ENCODE data around the gene KDELR1. TPM values are rescaled to one million over a fixed set of nuclear protein-coding genes. Genes with fewer than 3 reads are reported as not detected.

The KDELR1 gene
- total and polyA plus RNA-seq, 9 of the 15 experiments (the other 6 are each of a cell fraction or from before 2014, with no cell fraction given): 6.1 to 165 (median 58.5) TPM

DNA sequence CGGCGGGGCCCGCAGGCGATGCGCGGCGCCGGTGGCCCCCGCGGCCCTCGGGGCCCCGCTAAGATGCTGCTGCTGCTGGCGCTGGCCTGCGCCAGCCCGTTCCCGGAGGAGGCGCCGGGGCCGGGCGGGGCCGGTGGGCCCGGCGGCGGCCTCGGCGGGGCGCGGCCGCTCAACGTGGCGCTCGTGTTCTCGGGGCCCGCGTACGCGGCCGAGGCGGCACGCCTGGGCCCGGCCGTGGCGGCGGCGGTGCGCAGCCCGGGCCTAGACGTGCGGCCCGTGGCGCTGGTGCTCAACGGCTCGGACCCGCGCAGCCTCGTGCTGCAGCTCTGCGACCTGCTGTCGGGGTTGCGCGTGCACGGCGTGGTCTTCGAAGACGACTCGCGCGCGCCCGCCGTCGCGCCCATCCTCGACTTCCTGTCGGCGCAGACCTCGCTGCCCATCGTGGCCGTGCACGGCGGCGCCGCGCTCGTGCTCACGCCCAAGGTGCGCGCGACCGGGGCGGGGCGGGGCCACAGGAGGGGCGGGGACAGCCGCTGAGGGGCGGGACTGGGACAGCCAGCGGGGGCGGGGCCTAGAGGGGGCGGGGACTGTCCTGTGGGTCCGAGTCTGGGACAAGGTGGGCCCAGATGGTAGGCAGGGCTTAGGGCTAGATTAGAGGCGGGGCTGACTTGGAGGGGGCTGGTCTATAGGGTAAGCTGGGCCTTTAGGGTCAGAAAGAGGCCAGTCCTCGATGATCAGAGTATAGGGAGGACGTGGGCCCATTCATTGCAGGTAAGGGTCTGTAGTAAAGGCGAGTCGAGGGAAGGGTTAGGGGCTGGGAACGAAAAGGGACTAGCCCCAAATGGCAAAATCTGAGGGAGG, 7.3 kb upstream of the KDELR1 start (continued):
- TF ChIP-seq EZH2 (IDR thresholded peaks at IDR 0.05; ENCODE audit: borderline replicate concordance, low read depth, low read length) (no peak), KDM5B (IDR thresholded peaks at IDR 0.05; ENCODE audit: insufficient replicate concordance, low read depth, low read length) (peak; percentile 93), POLR2AphosphoS2 (IDR thresholded peaks at IDR 0.05; ENCODE audit: low read length) (peak; percentile 76; the same call in 1 of the 2 replicates), ZNF124 (CRISPR knock-in tag; IDR thresholded peaks at IDR 0.05) (no peak), ZFX (CRISPR knock-in tag; IDR thresholded peaks at IDR 0.05) (peak; percentile 88), TAF1 (IDR thresholded peaks at IDR 0.05; ENCODE audit: control insufficient read depth, extremely low read depth, insufficient read depth, low read length, severe bottlenecking) (peak; percentile 64), HCFC1 (IDR thresholded peaks at IDR 0.05; ENCODE audit: low read depth, low read length) (peak; percentile 49; the same call in 1 of the 2 replicates), HBP1 (CRISPR knock-in tag; IDR thresholded peaks at IDR 0.05) (peak; percentile 67; the same call in 1 of the 2 replicates), EP400 (IDR thresholded peaks at IDR 0.05) (0 out of 2 replicates have a peak, but pooled peaks have one; percentile 48), FOXJ3 (CRISPR knock-in tag; IDR thresholded peaks at IDR 0.05) (no peak), ZC3H8 (IDR thresholded peaks at IDR 0.05) (0 out of 2 replicates have a peak, but pooled peaks have one; percentile 55), SAP30 (IDR thresholded peaks at IDR 0.05; ENCODE audit: borderline replicate concordance, insufficient read depth, low read depth, low read length, poor library complexity, severe bottlenecking) (no peak), ZNF347 (CRISPR knock-in tag; IDR thresholded peaks at IDR 0.05; ENCODE audit: low read depth) (no peak), SETDB1 (IDR thresholded peaks at IDR 0.05; ENCODE audit: low read length) (no peak), ELF1 (tag; IDR thresholded peaks at IDR 0.05) (peak; percentile 82; the same call in 1 of the 2 replicates), MCM7 (IDR thresholded peaks at IDR 0.05) (no peak), STAG1 (CRISPR knock-in tag; IDR thresholded peaks at IDR 0.05; ENCODE audit: borderline replicate concordance) (no peak), FOXJ2 (tag; IDR thresholded peaks at IDR 0.05) (peak; percentile 62; the same call in 1 of the 2 replicates), HMGXB4 (CRISPR knock-in tag; IDR thresholded peaks at IDR 0.05) (peak; percentile 69; the same call in 1 of the 2 replicates)
- TF ChIP-seq, protein P1, sequence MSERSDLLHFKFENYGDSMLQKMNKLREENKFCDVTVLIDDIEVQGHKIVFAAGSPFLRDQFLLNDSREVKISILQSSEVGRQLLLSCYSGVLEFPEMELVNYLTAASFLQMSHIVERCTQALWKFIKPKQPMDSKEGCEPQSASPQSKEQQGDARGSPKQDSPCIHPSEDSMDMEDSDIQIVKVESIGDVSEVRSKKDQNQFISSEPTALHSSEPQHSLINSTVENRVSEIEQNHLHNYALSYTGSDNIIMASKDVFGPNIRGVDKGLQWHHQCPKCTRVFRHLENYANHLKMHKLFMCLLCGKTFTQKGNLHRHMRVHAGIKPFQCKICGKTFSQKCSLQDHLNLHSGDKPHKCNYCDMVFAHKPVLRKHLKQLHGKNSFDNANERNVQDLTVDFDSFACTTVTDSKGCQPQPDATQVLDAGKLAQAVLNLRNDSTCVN (CRISPR knock-in tag; IDR thresholded peaks at IDR 0.05): peak; percentile 85; the same call in 1 of the 2 replicates

All from K562 (cell line).